Measurements from ENCODE around the gene ZCCHC18. TPM values are rescaled to one million over a fixed set of nuclear protein-coding genes. Genes with fewer than 3 reads are reported as not detected.

The ZCCHC18 gene
- total and polyA plus RNA-seq, 9 of the 15 experiments (the other 6 are each of a cell fraction or from before 2014, with no cell fraction given), result not detected

GRCh38 chrX:104136241-104137019, 24.1 kb downstream of the ZCCHC18 start:
- no peak overlapping the region for H3K27ac ChIP-seq (ENCODE audit: extremely low read depth, low read depth, low read length)
- WGBS (ENCODE audit: insufficient coverage, low coverage, missing lambda C conversion rate), result 29% methylated on average over 8 of the region's 10 CpGs
- H3K4me1 ChIP-seq (replicated peaks in 1 of 2; ENCODE audit: control insufficient read depth in 2 of 2, insufficient read depth in 2 of 2, low read length in 2 of 2), result no peaks in the 10 kb centered on the region
- no peaks in the 10 kb centered on the region for H3K36me3 ChIP-seq (ENCODE audit: control insufficient read depth, insufficient read depth, low read length)
- no peak overlapping the region for H3K9ac ChIP-seq (ENCODE audit: insufficient read depth in 1 of 2, low read depth in 2 of 2, low read length in 2 of 2)
- intact Hi-C loops (cut with micrococcal nuclease), result loop anchor here (2.0 kb wide), 2 partner anchors 38 to 292 kb away; no protein-coding TSS in a partner anchor
- peak; percentile 90 for FAIRE-seq
- no peaks in the 10 kb centered on the region for H3K27me3 ChIP-seq (ENCODE audit: control insufficient read depth in 2 of 2, insufficient read depth in 2 of 2, low read length in 2 of 2)
- H3K79me2 ChIP-seq (ENCODE audit: control insufficient read depth, insufficient read depth, low read length), result no peaks in the 10 kb centered on the region
- no peaks in the 10 kb centered on the region for H3K9me1 ChIP-seq (ENCODE audit: control insufficient read depth, insufficient read depth, low read length)
- no peak overlapping the region for H2AFZ ChIP-seq (ENCODE audit: low read depth, low read length)
- ChIA-PET CTCF (ENCODE audit: low intra/inter-chr PET ratio) (interaction anchor here (0.5 to 1.8 kb wide), 4 partner anchors 38 to 450 kb away, joined by 3 to 5 read pairs (median 3); partner anchors contain the start of gene MORF4L2), POLR2A (no interaction called here)
- DNase-seq (ENCODE audit: extremely low read depth in 1 of 4, low spot score in 3 of 4), result peak; percentile 56 to 82 (median 61)
- ATAC-seq, result peak; percentile 98
- no TSS peak for BruUV-seq (replicated peaks)
- H3K4me2 ChIP-seq (ENCODE audit: insufficient read depth, low read length), result no peak overlapping the region
- peaks cover 6% of the 10 kb centered on the region; the same call in 1 of the 2 replicates for H4K20me1 ChIP-seq (replicated peaks; ENCODE audit: control insufficient read depth, insufficient read depth, low read length)
- H3K9me3 ChIP-seq (replicated peaks; ENCODE audit: control insufficient read depth, insufficient read depth, low read depth, low read length), result no peaks in the 10 kb centered on the region
- no peak overlapping the region for H3K4me3 ChIP-seq
- in situ Hi-C loops (cut with MboI), result no loop called here
- TF ChIP-seq FOS (IDR thresholded peaks at IDR 0.05; ENCODE audit: extremely low read depth, insufficient read length) (no peak), ILK (tag; IDR thresholded peaks at IDR 0.05; ENCODE audit: borderline replicate concordance, low read depth) (no peak), RAD21 (CRISPR knock-in tag; conservative IDR thresholded peaks at IDR 0.05 in 1 of 2, IDR thresholded peaks at IDR 0.05 in 1 of 2) (peak; percentile 30 to 67; a peak in 3 of 4 replicates), CTCF (IDR thresholded peaks at IDR 0.05 in 2 of 3, conservative IDR thresholded peaks at IDR 0.05 in 1 of 3; ENCODE audit: insufficient read depth in 2 of 3, low read depth in 1 of 3, low read length in 3 of 3) (peak; percentile 67 to 71 (median 69)), ZNF639 (CRISPR knock-in tag; conservative IDR thresholded peaks at IDR 0.05 in 1 of 2, IDR thresholded peaks at IDR 0.05 in 1 of 2) (no peak), REST (IDR thresholded peaks at IDR 0.05; ENCODE audit: borderline replicate concordance) (peak; percentile 45; the same call in 1 of the 2 replicates), REST (CRISPR knock-in tag; IDR thresholded peaks at IDR 0.05; ENCODE audit: low read depth) (no peak)
